ENCODE results near the gene PLD6.

PLD6 gene

GRCh38 chr17:17157041-17157440 is 49.1 kb downstream of the PLD6 start:
- no peak for DNase-seq (ENCODE audit: low read depth)
- no peak for TF ChIP-seq CTCF (IDR thresholded peaks at IDR 0.05; ENCODE audit: control insufficient read depth, extremely low read depth, insufficient read depth)
- H3K4me3 ChIP-seq (ENCODE audit: low read depth, low read length): no peak overlapping the region

- no peak overlapping the region for H3K4me3 ChIP-seq (ENCODE audit: low read depth, low read length)
- no peak for DNase-seq (ENCODE audit: low read depth)
- no peak for TF ChIP-seq CTCF (IDR thresholded peaks at IDR 0.05; ENCODE audit: control insufficient read depth, extremely low read depth, insufficient read depth)
Measured at GRCh38 chr17:17156511-17156910, 49.6 kb downstream of the PLD6 start.

- no peak for DNase-seq (ENCODE audit: low read depth)
- H3K4me3 ChIP-seq (ENCODE audit: low read depth, low read length): no peak overlapping the region
- no peak for TF ChIP-seq CTCF (IDR thresholded peaks at IDR 0.05; ENCODE audit: control insufficient read depth, extremely low read depth, insufficient read depth)
Measured at GRCh38 chr17:17156107-17156506, 50.0 kb downstream of the PLD6 start.

- no peak for TF ChIP-seq CTCF (IDR thresholded peaks at IDR 0.05; ENCODE audit: control insufficient read depth, extremely low read depth, insufficient read depth)
- H3K4me3 ChIP-seq (ENCODE audit: low read depth, low read length): no peak overlapping the region
- no peak for DNase-seq (ENCODE audit: low read depth)
Measured at GRCh38 chr17:17155568-17155967, 50.6 kb downstream of the PLD6 start.

GRCh38 chr17:17154981-17155380 is 51.2 kb downstream of the PLD6 start:
- no peak for TF ChIP-seq CTCF (IDR thresholded peaks at IDR 0.05; ENCODE audit: control insufficient read depth, extremely low read depth, insufficient read depth)
- no peak overlapping the region for H3K4me3 ChIP-seq (ENCODE audit: low read depth, low read length)
- DNase-seq (ENCODE audit: low read depth): no peak

- TF ChIP-seq CTCF (IDR thresholded peaks at IDR 0.05; ENCODE audit: control insufficient read depth, extremely low read depth, insufficient read depth): no peak
- no peak overlapping the region for H3K4me3 ChIP-seq (ENCODE audit: low read depth, low read length)
- DNase-seq (ENCODE audit: low read depth): no peak
Measured at GRCh38 chr17:17154556-17154955, 51.6 kb downstream of the PLD6 start.

GRCh38 chr17:17153709-17154108 is 52.4 kb downstream of the PLD6 start:
- no peak for DNase-seq (ENCODE audit: low read depth)
- no peak for TF ChIP-seq CTCF (IDR thresholded peaks at IDR 0.05; ENCODE audit: control insufficient read depth, extremely low read depth, insufficient read depth)
- H3K4me3 ChIP-seq (ENCODE audit: low read depth, low read length): no peak overlapping the region
